Mucosa of descending colon (tissue), 3 donors: ENCODE data around the gene CTDNEP1. TPM values are rescaled to one million over a fixed set of nuclear protein-coding genes. Genes with fewer than 3 reads are reported as not detected.

Experiments used
- ATAC-seq: fragments of 200-7000 bp; cut with Tn5 transposase; one replicate; pipeline ENCODE4 v1.9.1; 2020; ENCODE audit warnings: mild to moderate bottlenecking, moderate library complexity
- DNase-seq, 3 donors: peaks; one replicate each; pipeline ENCODE4 v3.0.0-alpha.2; 2020
- H3K36me3 ChIP-seq: fragments of 200-600 bp; one replicate; pipeline ENCODE4 v1.8.0; 2021; ENCODE audit warnings: low read depth, mild to moderate bottlenecking
- H3K4me1 ChIP-seq: fragments of 200-600 bp; one replicate; pipeline ENCODE4 v1.8.0; 2021; ENCODE audit warnings: low read depth, mild to moderate bottlenecking
- H3K4me3 ChIP-seq: fragments of 200-600 bp; one replicate; pipeline ENCODE4 v1.8.0; 2021; ENCODE audit warnings: mild to moderate bottlenecking
- H3K9me3 ChIP-seq: fragments of 200-600 bp; one replicate; pipeline ENCODE4 v1.8.0; 2021; ENCODE audit warnings: mild to moderate bottlenecking
- CTCF ChIP-seq: fragments of 200-600 bp; IDR thresholded peaks from one replicate; pipeline ENCODE4 v1.8.0; 2022; ENCODE audit warnings: antibody characterized with exemption, mild to moderate bottlenecking
- intact Hi-C, 2 donors: fragments of 100-400 bp; cut with DNase I in 1 of 2; cut with micrococcal nuclease in 1 of 2; formaldehyde crosslinking; loops; one replicate each; pipeline versions ENCODE4 v1.11.0 to v1.11.1; 2022; cut with DNase I, micrococcal nuclease
- total RNA-seq, 3 donors: library from RNA; stranded (reverse); fragmentation: NEBNext Ultra II Directional in 2 of 3; extraction: Animal tissue kit (Norgen Biotek cat#: 25700) in 2 of 3; gene quantifications; one replicate each; pipeline versions ENCODE4 v1.2.1 to v1.2.4, GENCODE V29; 2021 to 2023
- donor health status: DM: no; HTN: no; CAD: no; lungs with moderate emphysema.
- donor health status: DM: no; HTN: no; CAD: no.
- donor health status: DM: no; HTN: yes; CAD: no.

CTDNEP1 gene
- total RNA-seq, 3 donors from 2014 or later = 117 to 123 (median 117) TPM

GRCh38 chr17:7293816-7294613 is 42.5 kb upstream of the CTDNEP1 start:
- intact Hi-C loops = no loop called here
- H3K4me3 ChIP-seq = no peak overlapping the region
- no peak for TF ChIP-seq CTCF
- ATAC-seq (peak; percentile 67), DNase-seq (peak; percentile 93 to 97 (median 94))
- peaks cover 23% of the 10 kb centered on the region for H3K4me1 ChIP-seq
- no peaks in the 10 kb centered on the region for H3K9me3 ChIP-seq
- H3K36me3 ChIP-seq = no peaks in the 10 kb centered on the region

- DNase-seq (peak in 2 of 3 donors; percentile 52 to 55), ATAC-seq (no peak)
- Histone ChIP-seq H3K4me1 (peaks cover 23% of the 10 kb centered on the region), H3K4me3 (no peak overlapping the region), H3K36me3 (no peaks in the 10 kb centered on the region), H3K9me3 (no peaks in the 10 kb centered on the region)
- TF ChIP-seq CTCF = no peak
- intact Hi-C loops = no loop called here
These were observed 41.6 kb upstream of the CTDNEP1 start for GRCh38 chr17:7293159-7293558.

- TF ChIP-seq CTCF = no peak
- ATAC-seq (no peak), DNase-seq (peak in 1 of 3 donors; percentile 41)
- intact Hi-C loops = no loop called here
- H3K9me3 ChIP-seq = no peaks in the 10 kb centered on the region
- no peak overlapping the region for H3K4me3 ChIP-seq
- peaks cover 23% of the 10 kb centered on the region for H3K4me1 ChIP-seq
- H3K36me3 ChIP-seq = no peaks in the 10 kb centered on the region
These were observed 41.2 kb upstream of the CTDNEP1 start for GRCh38 chr17:7292729-7293128.

GRCh38 chr17:7292194-7292593 is 40.7 kb upstream of the CTDNEP1 start:
- Histone ChIP-seq H3K9me3 (no peaks in the 10 kb centered on the region), H3K36me3 (no peaks in the 10 kb centered on the region), H3K4me1 (peaks cover 23% of the 10 kb centered on the region), H3K4me3 (no peak overlapping the region)
- no peak for ATAC-seq
- no peak for DNase-seq
- intact Hi-C loops = no loop called here
- TF ChIP-seq CTCF = no peak

- Histone ChIP-seq H3K4me1 (peaks cover 14% of the 10 kb centered on the region), H3K9me3 (no peaks in the 10 kb centered on the region), H3K36me3 (no peaks in the 10 kb centered on the region), H3K4me3 (no peak overlapping the region)
- DNase-seq (no peak), ATAC-seq (no peak)
- intact Hi-C loops = no loop called here
- no peak for TF ChIP-seq CTCF
These were observed 39.2 kb upstream of the CTDNEP1 start for GRCh38 chr17:7290685-7291084.
